Fibroblast of skin of left biceps (primary cell): ENCODE measurements around the gene GRHL3.

Experiments used
- DNase-seq, 2 experiments: peaks; one replicate each; pipeline ENCODE4 v3.0.0-alpha.2; 2013; ENCODE audit warnings: low read depth in 2 of 2

Gene GRHL3

GRCh38 chr1:24317956-24318614 is 1.1 kb upstream of the GRHL3 start:
- DNase-seq = peak in 1 of 2 experiments; percentile 25

GRCh38 chr1:24318615-24319311 is 394 bp upstream of the GRHL3 start:
- no peak for DNase-seq

- DNase-seq = no peak
These were observed 805 bp downstream of the GRHL3 start for GRCh38 chr1:24319962-24320361.

- DNase-seq = no peak
These were observed 2.0 kb downstream of the GRHL3 start for GRCh38 chr1:24321126-24321525.

GRCh38 chr1:24321697-24322469 is 2.7 kb downstream of the GRHL3 start:
- DNase-seq = peak; percentile 78 to 81

- DNase-seq = no peak
These were observed 3.5 kb downstream of the GRHL3 start for GRCh38 chr1:24322470-24323177.

- no peak for DNase-seq
These were observed 4.1 kb downstream of the GRHL3 start for GRCh38 chr1:24323281-24323680.

GRCh38 chr1:24324903-24325302 is 5.7 kb downstream of the GRHL3 start:
- DNase-seq = no peak

- no peak for DNase-seq
These were observed 6.7 kb downstream of the GRHL3 start for GRCh38 chr1:24325587-24326449.

- DNase-seq = no peak
These were observed 8.3 kb downstream of the GRHL3 start for GRCh38 chr1:24327486-24327885.

GRCh38 chr1:24327891-24328290 is 8.7 kb downstream of the GRHL3 start:
- DNase-seq = no peak

GRCh38 chr1:24329331-24329730 is 10.2 kb downstream of the GRHL3 start:
- no peak for DNase-seq

GRCh38 chr1:24329797-24330543 is 10.8 kb downstream of the GRHL3 start:
- peak; percentile 24 to 38 for DNase-seq

- DNase-seq = no peak
These were observed 13.0 kb downstream of the GRHL3 start for GRCh38 chr1:24331961-24332673.

GRCh38 chr1:24336075-24336474 is 16.9 kb downstream of the GRHL3 start:
- DNase-seq = no peak

- no peak for DNase-seq
These were observed 18.3 kb downstream of the GRHL3 start for GRCh38 chr1:24337455-24337854.

GRCh38 chr1:24338447-24338846 is 19.3 kb downstream of the GRHL3 start:
- DNase-seq = no peak

- DNase-seq = no peak
These were observed 20.8 kb downstream of the GRHL3 start for GRCh38 chr1:24339996-24340395.

GRCh38 chr1:24340770-24341169 is 21.6 kb downstream of the GRHL3 start:
- DNase-seq = no peak

- no peak for DNase-seq
These were observed 22.1 kb downstream of the GRHL3 start for GRCh38 chr1:24341260-24341659.
